Coronary artery (tissue), 2 donors: ENCODE measurements around the gene NRTN.

Experiments
- DNase-seq: peaks from one replicate; pipeline ENCODE4 v3.0.0-alpha.2; 2017; ENCODE audit warnings: low spot score
- H3K27ac ChIP-seq, 2 donors: fragments of 200-600 bp; sonication (generic); one replicate each; pipeline ENCODE4 v1.5.1; 2016 to 2019
- H3K4me3 ChIP-seq: fragments of 200-600 bp; sonication (generic); 2 replicates; pipeline ENCODE4 v1.5.1; 2016; ENCODE audit warnings: mild to moderate bottlenecking, moderate library complexity
- TF ChIP-seq, protein P1 (sequence below): fragments of 200-600 bp; sonication (generic); IDR thresholded peaks from one replicate; pipeline ENCODE4 v1.5.1; 2019; ENCODE audit warnings: antibody characterized with exemption

NRTN gene

DNA sequence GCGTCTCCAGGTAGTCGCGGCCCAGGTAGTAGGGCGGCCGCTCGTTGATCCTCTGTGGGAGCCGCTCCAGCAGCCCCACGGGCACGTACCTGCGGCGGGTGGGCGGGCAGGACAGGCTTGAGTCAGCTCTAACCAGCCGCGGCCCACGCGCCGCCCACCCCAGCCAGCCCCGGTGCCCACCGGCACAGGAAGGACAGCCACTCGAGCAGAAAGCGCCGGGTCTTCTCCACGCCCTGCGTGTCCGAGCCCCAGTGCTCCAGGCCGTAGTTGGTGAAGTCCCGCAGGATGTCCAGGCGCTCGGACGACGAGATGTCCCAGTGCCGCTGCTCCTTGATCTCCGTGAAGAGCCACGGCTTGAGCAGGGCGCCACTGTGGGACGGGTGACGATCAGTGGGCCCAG is 19.4 kb upstream of the NRTN start:
- TF ChIP-seq, protein P1, sequence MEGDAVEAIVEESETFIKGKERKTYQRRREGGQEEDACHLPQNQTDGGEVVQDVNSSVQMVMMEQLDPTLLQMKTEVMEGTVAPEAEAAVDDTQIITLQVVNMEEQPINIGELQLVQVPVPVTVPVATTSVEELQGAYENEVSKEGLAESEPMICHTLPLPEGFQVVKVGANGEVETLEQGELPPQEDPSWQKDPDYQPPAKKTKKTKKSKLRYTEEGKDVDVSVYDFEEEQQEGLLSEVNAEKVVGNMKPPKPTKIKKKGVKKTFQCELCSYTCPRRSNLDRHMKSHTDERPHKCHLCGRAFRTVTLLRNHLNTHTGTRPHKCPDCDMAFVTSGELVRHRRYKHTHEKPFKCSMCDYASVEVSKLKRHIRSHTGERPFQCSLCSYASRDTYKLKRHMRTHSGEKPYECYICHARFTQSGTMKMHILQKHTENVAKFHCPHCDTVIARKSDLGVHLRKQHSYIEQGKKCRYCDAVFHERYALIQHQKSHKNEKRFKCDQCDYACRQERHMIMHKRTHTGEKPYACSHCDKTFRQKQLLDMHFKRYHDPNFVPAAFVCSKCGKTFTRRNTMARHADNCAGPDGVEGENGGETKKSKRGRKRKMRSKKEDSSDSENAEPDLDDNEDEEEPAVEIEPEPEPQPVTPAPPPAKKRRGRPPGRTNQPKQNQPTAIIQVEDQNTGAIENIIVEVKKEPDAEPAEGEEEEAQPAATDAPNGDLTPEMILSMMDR: no peak
- Histone ChIP-seq H3K4me3 (no peak overlapping the region), H3K27ac (no peak overlapping the region)
- DNase-seq: no peak

DNA sequence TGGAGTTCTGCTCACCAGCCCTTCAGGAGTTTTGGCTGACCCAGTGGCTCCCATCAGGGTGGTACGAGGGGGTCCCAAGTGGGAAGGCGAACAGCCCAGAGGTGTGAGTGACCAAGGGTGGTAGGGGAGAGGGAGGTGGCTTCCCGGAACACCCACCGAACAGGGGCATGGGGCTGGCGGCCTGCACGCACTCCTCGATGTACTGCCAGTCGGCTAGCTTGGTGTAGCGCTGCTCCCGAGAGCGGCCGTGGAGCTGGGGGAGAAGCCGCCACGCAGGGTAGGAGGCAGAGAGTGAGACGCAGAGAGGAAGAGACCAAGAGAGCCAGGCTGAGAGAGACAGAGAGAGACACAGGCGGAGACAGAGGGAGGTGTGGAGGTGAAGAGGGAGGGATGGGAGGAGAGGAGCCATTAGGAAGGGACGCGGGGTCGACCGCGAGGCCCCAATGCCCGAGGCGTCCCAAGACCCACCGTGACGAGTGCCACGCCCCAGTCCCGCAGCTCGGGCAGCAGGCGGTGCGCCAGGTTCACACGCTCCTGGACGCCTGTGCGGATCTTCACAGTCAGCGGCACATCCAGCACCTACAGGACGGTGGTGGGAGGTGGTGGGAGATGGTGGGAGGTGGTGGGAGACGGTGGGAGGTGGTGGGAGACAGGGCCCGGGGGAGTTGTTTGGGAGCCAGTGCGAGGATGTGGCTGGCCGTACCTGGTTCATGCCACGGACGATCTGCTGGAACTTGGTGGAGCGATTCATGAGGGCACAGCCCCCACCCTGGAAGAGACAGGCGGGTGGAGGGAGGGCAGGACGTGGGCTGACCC is 18.1 kb upstream of the NRTN start:
- no peak for DNase-seq
- Histone ChIP-seq H3K4me3 (no peak overlapping the region), H3K27ac (no peak overlapping the region)
- TF ChIP-seq, protein P1: no peak

DNA sequence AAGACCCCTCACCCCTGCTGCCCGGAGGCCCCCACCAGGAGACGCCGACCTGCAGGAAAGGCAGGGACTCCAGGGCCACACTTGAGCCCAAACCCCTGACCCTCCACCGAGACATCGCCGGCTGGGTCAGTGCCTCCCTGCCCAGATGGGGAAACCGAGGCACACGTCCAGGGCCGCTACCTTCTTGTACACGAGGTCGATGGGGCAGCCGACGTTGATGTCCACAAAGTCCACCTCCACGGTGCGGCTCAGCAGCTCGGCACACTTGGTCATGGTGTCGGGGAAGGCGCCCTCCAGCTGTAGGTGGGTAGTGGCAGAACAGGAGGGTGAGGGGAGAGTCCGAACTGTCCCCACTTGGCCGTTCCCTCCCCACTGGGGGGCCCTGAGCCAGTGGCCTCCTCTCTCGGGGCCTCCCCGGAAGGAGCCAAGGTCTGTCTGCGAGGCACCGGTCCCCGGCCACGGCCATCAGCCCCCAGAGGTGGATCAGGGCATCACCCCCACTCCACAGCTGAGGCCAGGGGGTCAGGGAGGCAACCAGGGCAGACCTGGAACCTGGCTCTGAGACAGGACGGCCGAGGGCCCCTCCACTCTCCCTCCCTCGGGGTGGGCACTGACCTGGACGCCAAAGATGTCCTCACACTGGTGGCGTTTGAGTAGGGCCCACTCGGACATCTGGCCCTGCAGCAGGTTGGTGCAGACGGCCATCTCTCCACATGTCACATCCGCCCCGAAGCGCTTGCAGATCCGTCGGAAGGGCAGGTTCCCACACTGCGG is 17.3 kb upstream of the NRTN start:
- TF ChIP-seq, protein P1: no peak
- no peak overlapping the region for H3K4me3 ChIP-seq
- H3K27ac ChIP-seq: no peak overlapping the region
- DNase-seq: no peak

DNA sequence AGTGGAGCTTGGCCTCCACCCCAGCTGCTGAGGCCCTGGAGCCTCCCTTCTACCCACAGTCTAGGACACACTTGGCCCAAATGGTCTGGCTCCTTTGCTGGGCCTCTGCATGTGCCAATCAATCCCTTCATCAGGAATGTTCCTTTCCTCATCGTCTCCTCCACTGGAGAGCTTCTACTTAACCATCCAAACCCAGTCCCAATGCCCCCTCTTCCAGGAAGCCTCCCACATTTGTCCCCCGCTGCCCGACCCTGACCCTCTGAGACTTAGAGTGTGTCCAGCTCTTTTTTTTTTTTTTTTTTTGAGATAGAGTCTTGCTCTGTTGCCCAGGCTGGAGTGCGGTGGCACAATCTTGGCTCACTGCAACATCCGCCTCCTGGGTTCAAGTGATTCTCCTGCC is 16.4 kb upstream of the NRTN start:
- TF ChIP-seq, protein P1: no peak

DNA sequence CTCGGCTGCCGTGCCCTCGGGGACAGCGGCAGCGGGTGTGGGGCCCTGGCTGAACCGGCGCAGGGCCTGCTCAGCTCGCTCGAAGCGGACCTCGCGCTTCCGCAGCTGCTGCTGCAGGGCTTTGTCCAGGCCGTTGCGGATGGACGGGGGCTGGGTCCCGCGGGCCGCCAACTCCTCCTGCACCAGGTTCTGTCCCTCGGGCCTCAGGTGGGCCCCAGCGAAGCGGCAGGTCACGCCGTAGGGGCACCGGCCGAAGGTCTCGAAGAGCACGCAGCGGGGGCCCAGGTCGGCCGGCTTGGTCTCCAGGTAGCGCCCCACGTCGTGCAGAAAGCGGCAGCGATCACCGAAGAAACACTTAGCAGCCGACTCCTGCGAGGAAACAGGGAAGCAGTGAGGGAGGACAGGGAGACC is 15.5 kb upstream of the NRTN start:
- TF ChIP-seq, protein P1: no peak
- DNase-seq: no peak
- H3K4me3 ChIP-seq: no peak overlapping the region

More for the DNA sequence above, 16.4 kb upstream of the NRTN start:
- no peak overlapping the region for H3K27ac ChIP-seq
- H3K4me3 ChIP-seq: no peak overlapping the region
- no peak for DNase-seq

DNA sequence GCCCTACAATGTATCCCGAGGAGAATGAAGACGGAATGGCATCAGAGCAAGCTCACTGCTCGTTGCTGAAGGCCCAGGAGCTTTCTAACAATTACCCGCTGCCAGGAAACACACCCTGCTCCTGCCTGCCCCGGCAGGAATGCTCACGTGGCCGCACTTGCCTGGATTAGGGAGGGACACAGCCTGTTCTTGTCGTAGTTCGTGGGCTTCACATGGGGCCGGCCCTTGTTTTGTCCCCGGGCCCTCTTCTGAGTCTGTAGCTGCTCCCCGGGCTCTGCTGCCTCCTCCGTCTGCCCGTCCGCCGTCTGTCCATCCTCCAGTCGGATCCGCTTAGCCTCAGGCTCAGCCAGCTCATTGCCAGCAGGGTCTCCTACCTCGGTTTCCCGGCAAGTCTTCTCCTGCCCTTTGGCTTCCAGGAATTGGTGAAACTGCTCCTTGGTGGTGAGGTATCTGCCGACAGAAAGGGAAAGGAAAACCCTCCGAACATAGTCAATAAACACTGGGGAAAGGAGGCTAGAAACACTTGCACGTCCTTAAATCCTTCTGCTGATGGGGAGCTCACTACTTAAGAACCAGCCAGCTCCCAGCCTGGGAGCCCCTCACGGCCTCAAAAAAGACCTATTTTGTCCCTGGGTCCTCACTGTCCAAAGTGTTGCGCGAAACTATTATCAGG is 14.8 kb upstream of the NRTN start:
- no peak for DNase-seq
- Histone ChIP-seq H3K27ac (peak overlapping the region; percentile 80 to 97), H3K4me3 (peak overlapping the region; percentile 86)
- TF ChIP-seq, protein P1: no peak

More for the DNA sequence above, 15.5 kb upstream of the NRTN start:
- H3K27ac ChIP-seq: no peak overlapping the region
